Stomach smooth muscle (tissue), 2 donors: ENCODE measurements around the gene SEC24B.
"Not testable (repeated sequence)": the region's sequence is repeated elsewhere in the genome, so short reads cannot be mapped to it uniquely, and the experiment has no call there.

Source experiments
- H3K27ac ChIP-seq: one replicate; pipeline ENCODE4 v1.7.0; 2013; ENCODE audit warnings: mild to moderate bottlenecking, low read length, inconsistent platforms
- H3K27me3 ChIP-seq, 2 donors: one replicate each; pipeline ENCODE4 v1.7.0; 2013; ENCODE audit warnings: low read length in 2 of 2; ENCODE audit not compliant: insufficient read depth in 2 of 2, control insufficient read depth in 1 of 2
- H3K36me3 ChIP-seq, 2 donors: one replicate each; pipeline ENCODE4 v1.7.0; 2013; ENCODE audit warnings: low read length in 2 of 2; ENCODE audit not compliant: control insufficient read depth in 2 of 2, insufficient read depth in 2 of 2
- H3K4me1 ChIP-seq: one replicate; pipeline ENCODE4 v1.7.0; 2013; ENCODE audit warnings: low read length; ENCODE audit not compliant: control insufficient read depth, insufficient read depth
- H3K4me3 ChIP-seq, 2 donors: one replicate each; pipeline ENCODE4 v1.7.0; 2013; ENCODE audit warnings: low read length in 2 of 2
- H3K9ac ChIP-seq, 2 donors: one replicate each; pipeline ENCODE4 v1.7.0; 2013; ENCODE audit warnings: low read length in 2 of 2, mild to moderate bottlenecking in 1 of 2
- H3K9me3 ChIP-seq, 2 donors: one replicate each; pipeline ENCODE4 v1.7.0; 2013; ENCODE audit warnings: low read length in 2 of 2; ENCODE audit not compliant: control insufficient read depth in 2 of 2
- donor health status: healthy.
- donor health status: Pancreatic carcinoma.

Gene SEC24B

DNA sequence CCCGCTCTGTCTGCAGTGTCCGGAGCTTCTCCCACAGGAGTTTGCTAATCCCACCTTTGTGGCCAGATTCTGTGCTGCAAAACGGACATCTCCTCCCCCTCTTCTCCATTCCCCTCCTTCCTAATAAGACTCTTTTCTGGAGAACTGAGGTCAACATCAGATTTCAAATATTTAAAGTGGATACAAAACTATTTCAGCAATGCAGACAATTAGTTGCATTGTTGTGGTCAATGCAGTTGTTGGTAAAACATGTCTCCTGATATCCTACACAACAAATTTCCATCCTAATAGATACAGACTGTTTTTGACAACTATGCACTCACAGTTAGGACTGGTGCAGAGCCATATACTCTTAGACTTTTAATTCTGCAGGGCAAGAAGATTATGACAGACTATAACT, 121.4 kb downstream of the SEC24B start:
- no peak overlapping the region for H3K4me3 ChIP-seq
- no peaks in the 10 kb centered on the region for H3K27me3 ChIP-seq
- H3K36me3 ChIP-seq = peaks cover 0 to 2% of the 10 kb centered on the region in 2 donors
- H3K4me1 ChIP-seq = peaks cover under 1% of the 10 kb centered on the region
- H3K9me3 ChIP-seq = no peaks in the 10 kb centered on the region
- no peak overlapping the region for H3K9ac ChIP-seq
- H3K27ac ChIP-seq = no peak overlapping the region

GRCh38 chr4:109557433-109557832, 123.8 kb downstream of the SEC24B start:
- Histone ChIP-seq H3K4me1 (peaks cover 10% of the 10 kb centered on the region), H3K27ac (no peak overlapping the region), H3K4me3 (no peak overlapping the region)

DNA sequence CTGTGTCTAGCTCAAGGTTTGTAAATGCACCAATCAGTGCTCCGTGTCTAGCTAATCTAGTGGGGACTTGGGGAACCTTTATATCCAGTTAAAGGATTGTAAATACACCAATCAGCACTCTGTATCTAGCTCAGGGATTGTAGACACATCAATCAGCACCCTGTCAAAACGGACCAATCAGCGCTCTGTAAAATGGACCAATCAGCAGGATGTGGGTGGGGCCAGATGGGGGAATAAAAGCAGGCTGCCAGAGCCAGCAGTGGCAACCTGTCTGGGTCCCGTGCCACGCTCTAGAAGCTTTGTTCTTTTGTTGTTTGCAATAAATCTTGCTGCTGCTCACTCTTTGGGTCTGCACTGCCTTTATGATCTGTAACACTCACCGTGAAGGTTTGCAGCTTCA, 124.5 kb downstream of the SEC24B start:
- H3K27ac ChIP-seq, H3K4me3 ChIP-seq, H3K9ac ChIP-seq, H3K9me3 ChIP-seq, H3K36me3 ChIP-seq, H3K27me3 ChIP-seq: not testable (repeated sequence)
- peaks cover 10% of the 10 kb centered on the region for H3K4me1 ChIP-seq

More at GRCh38 chr4:109557433-109557832, 123.8 kb downstream of the SEC24B start:
- H3K27me3 ChIP-seq = no peaks in the 10 kb centered on the region
- no peaks in the 10 kb centered on the region for H3K9me3 ChIP-seq
- H3K9ac ChIP-seq = no peak overlapping the region
- H3K36me3 ChIP-seq = no peaks in the 10 kb centered on the region

DNA sequence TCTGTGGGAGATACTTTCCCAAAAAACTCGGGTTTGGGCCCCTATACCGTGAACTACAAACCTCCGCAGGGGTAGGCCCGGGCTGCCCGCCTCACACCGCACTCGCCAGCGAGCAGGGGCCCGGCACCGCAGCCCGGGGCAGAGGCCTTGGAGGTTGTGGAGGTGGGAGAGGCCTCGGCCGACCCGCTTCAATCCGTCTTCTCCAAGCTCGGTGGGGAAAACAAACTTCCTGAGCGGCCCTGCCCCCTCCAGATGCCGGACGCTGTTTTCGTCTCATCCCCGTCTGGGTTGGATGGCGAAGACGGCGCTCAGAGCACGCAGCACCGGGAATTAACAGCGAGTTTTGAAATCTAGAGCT, 126.0 kb downstream of the SEC24B start:
- Histone ChIP-seq H3K9ac (peak overlapping the region; percentile 63 to 72), H3K9me3 (no peaks in the 10 kb centered on the region), H3K27me3 (no peaks in the 10 kb centered on the region), H3K4me1 (peaks cover 10% of the 10 kb centered on the region), H3K36me3 (no peaks in the 10 kb centered on the region), H3K4me3 (peak overlapping the region; percentile 54 to 79), H3K27ac (peak overlapping the region; percentile 58)

- Histone ChIP-seq H3K27ac (peak within 1 kb of the TSS; percentile 60), H3K27me3 (no peaks in the 10 kb centered on the region), H3K9ac (peak within 1 kb of the TSS; percentile 68 to 72), H3K36me3 (no peaks in the 10 kb centered on the region), H3K9me3 (no peaks in the 10 kb centered on the region), H3K4me3 (peak within 1 kb of the TSS; percentile 54 to 79), H3K4me1 (peaks cover 10% of the 10 kb centered on the region)
Measured at GRCh38 chr4:109559983-109560686, 126.5 kb downstream of the SEC24B start, which contains the start of gene MCUB. Gene MCUB (plus strand): TSS chr4:109560246. CDS start chr4:109560338, 92 bp downstream.

- H3K27me3 ChIP-seq = no peaks in the 10 kb centered on the region
- H3K9ac ChIP-seq = peak overlapping the region; percentile 68
- H3K36me3 ChIP-seq = no peaks in the 10 kb centered on the region
- peaks cover 10% of the 10 kb centered on the region for H3K4me1 ChIP-seq
- H3K4me3 ChIP-seq = peak overlapping the region; percentile 54 to 79
- peak overlapping the region; percentile 60 for H3K27ac ChIP-seq
- no peaks in the 10 kb centered on the region for H3K9me3 ChIP-seq
Measured at GRCh38 chr4:109560687-109561461, 127.3 kb downstream of the SEC24B start.

DNA sequence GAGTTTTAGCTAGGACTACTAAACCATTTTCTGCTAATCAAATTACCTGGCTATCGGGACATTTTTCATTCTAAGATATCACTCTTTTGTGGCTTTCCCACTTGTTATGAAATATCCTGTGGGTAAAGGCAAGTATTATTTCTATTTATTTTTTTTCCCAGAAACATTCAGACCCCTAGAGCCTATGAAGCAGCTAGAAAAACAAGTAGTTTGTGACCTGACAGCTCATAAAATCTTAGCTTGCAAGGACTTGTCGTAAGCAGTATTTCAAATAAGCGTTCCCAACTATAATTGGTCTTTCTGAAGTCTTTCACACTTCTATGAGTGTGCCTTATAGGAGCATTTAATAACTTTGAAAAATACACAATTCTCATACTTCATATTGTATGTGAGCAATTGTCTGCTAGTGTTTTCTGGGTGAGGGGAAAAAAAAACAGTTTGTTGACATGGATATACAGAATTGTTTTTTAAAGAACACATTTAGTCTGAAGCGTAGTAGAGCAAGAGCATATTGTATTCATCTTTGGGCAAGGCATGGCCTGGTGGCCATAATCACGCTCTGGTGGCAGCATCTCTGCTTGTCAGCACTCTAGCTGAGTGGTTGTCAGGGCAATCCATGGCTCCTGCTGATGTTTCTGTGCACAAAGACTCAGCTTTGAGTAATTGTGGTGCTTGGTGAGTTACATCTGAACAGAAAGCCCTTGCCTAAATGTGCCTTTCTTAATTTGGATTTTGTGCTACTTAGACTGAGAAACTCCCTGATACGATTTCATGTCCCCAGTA, 129.0 kb downstream of the SEC24B start:
- Histone ChIP-seq H3K27me3 (no peaks in the 10 kb centered on the region), H3K9me3 (no peaks in the 10 kb centered on the region), H3K4me1 (peaks cover 10% of the 10 kb centered on the region), H3K4me3 (no peak overlapping the region), H3K9ac (no peak overlapping the region), H3K27ac (no peak overlapping the region), H3K36me3 (no peaks in the 10 kb centered on the region)

GRCh38 chr4:109571494-109571893, 137.9 kb downstream of the SEC24B start:
- H3K4me3 ChIP-seq = no peak overlapping the region
- no peaks in the 10 kb centered on the region for H3K27me3 ChIP-seq
- no peak overlapping the region for H3K27ac ChIP-seq
- H3K9me3 ChIP-seq = no peaks in the 10 kb centered on the region
- H3K4me1 ChIP-seq = no peaks in the 10 kb centered on the region
- no peaks in the 10 kb centered on the region for H3K36me3 ChIP-seq
- H3K9ac ChIP-seq = no peak overlapping the region

- H3K4me1 ChIP-seq = no peaks in the 10 kb centered on the region
- no peak overlapping the region for H3K9ac ChIP-seq
- H3K27me3 ChIP-seq = no peaks in the 10 kb centered on the region
- H3K27ac ChIP-seq = no peak overlapping the region
- no peaks in the 10 kb centered on the region for H3K9me3 ChIP-seq
- H3K4me3 ChIP-seq = no peak overlapping the region
- H3K36me3 ChIP-seq = no peaks in the 10 kb centered on the region
Measured at GRCh38 chr4:109572154-109572553, 138.5 kb downstream of the SEC24B start.

DNA sequence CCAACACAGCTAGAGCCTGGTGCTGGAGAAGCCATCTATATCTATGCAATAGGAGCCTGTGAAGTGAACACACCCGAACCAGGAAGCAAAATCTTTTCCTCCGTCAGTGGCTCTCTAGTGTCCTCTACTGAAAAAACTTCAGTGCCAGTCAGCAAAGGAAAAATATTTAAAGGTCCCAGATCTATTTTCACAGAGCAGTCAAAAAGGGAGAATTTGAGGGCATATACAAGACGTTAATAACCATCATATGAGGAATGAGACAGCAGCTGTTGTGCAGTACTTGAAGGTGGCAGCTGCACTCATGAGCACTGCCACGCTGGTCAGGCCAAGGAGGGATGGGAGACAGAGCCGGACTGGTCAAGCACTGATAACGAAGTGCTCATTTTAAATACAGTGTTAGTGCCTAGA, 140.8 kb downstream of the SEC24B start:
- Histone ChIP-seq H3K4me1 (no peaks in the 10 kb centered on the region), H3K27ac (no peak overlapping the region), H3K9ac (no peak overlapping the region), H3K9me3 (no peaks in the 10 kb centered on the region), H3K36me3 (no peaks in the 10 kb centered on the region), H3K27me3 (no peaks in the 10 kb centered on the region), H3K4me3 (no peak overlapping the region)
